GM12864 (cell line): ENCODE results near the gene RNF223.
"Not testable (repeated sequence)": the region's sequence is repeated elsewhere in the genome, so short reads cannot be mapped to it uniquely, and the experiment has no call there.

Experiments used
- DNase-seq: peaks from one replicate; pipeline ENCODE4 v3.0.0-alpha.2; 2011; ENCODE audit warnings: low read depth
- H3K4me3 ChIP-seq: 2 replicates; pipeline ENCODE4 v1.5.1; 2011; ENCODE audit warnings: mild to moderate bottlenecking, low read depth, low read length, control low read depth
- CTCF ChIP-seq: IDR thresholded peaks from 2 replicates; pipeline ENCODE4 v1.5.1; 2011; ENCODE audit warnings: low read depth, mild to moderate bottlenecking, moderate library complexity, low read length, control low read depth, inconsistent platforms; ENCODE audit errors: missing control alignments

RNF223 gene

GRCh38 chr1:1031659-1032235 is 42.4 kb downstream of the RNF223 start:
- DNase-seq, result no peak
- H3K4me3 ChIP-seq, result no peak overlapping the region
- no peak for TF ChIP-seq CTCF

DNA sequence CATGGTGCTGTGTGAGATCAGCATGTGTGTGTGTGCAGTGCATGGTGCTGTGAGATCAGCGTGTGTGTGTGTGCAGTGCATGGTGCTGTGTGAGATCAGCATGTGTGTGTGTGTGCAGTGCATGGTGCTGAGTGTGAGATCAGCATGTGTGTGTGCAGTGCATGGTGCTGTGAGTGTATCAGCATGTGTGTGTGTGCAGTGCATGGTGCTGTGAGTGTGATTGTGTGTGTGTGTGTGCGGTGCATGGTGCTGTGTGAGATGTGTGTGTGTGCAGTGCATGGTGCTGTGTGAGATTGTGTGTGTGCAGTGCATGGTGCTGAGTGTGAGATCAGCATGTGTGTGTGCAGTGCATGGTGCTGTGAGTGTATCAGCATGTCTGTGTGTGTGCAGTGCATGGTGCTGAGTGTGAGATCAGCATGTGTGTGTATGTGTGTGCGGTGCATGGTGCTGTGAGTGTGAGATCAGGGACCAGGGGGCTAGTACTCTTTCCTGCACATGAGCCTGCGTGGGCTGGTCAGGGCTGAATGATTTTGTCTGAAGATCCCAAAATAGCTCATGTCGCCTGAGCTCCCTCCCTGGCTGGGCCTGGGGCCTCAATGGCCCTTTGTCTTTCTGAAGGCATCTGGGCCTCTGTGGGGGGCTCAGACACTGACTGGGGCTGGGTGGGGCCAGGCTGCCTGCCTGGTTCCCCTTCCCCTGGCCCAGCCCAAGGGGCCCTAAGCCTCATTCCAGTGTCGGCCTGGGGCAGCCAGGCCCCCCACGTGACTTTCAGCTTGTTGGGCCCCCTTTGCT is 43.0 kb downstream of the RNF223 start:
- not testable (repeated sequence) for DNase-seq, H3K4me3 ChIP-seq

DNA sequence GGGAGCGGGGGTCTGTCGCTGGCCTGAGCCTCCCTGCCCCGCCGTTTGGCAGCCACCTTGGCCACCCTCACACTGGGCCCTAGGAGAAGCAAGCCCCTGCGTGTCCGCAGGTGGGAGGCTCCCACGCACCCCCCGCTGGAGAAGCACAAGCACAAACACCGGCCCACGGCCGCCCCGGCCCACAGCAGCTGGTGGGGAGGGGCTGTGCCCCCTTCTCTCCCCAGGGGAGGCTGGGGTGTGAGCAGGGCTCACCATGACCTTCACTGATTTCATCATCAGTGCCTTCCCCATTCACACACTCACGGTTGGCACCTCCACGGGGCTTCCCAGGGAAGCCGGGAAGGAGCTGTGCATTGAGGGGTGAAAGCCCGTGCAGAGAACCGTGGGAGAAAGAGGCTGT is 46.3 kb downstream of the RNF223 start:
- TF ChIP-seq CTCF, result no peak
- no peak for DNase-seq
- H3K4me3 ChIP-seq, result no peak overlapping the region

DNA sequence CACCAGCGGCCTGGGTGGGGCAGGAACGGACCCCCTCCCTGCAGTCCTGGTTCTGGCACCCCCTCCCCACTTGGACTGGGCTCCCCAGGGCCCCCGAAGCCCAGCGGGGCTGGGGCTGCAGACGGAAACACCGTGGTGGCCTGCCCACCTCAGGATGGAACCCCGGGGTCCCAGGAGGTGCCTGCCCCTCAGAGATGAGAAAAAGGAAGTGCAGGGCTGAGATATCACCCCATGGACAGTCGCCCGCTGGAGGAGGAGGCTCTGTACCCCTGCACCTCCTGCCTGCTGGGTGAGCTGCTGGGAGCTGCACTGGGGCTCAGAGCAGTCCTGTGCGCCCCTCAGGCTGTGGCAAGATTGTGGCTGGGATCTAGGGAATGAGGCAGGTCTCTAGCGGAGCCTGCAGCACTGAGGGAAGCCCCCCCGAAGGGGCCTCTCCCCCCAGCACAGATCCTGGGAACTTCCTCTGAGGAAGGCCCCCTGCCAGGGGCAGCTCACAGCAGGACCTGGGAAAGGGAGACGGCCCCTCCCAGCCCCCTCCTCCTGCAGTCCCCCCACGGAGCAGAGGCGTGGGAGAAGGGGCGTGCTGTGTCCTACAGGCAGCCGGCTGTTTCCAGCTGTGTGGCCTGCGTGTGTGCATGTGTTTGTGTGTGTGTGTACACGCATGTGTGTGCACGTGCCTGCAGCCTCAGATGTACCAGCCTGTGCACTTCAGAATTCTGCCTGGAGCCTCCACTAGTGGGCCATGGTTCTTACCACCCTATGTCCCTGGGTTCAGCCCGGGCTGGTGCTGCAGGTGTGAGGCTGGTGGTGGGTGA is 47.3 kb downstream of the RNF223 start:
- TF ChIP-seq CTCF, result no peak
- no peak for DNase-seq
- H3K4me3 ChIP-seq, result no peak overlapping the region

- H3K4me3 ChIP-seq, result no peak overlapping the region
- DNase-seq, result no peak
- TF ChIP-seq CTCF, result no peak
Observed at GRCh38 chr1:1025730-1026129, 48.4 kb downstream of the RNF223 start.

DNA sequence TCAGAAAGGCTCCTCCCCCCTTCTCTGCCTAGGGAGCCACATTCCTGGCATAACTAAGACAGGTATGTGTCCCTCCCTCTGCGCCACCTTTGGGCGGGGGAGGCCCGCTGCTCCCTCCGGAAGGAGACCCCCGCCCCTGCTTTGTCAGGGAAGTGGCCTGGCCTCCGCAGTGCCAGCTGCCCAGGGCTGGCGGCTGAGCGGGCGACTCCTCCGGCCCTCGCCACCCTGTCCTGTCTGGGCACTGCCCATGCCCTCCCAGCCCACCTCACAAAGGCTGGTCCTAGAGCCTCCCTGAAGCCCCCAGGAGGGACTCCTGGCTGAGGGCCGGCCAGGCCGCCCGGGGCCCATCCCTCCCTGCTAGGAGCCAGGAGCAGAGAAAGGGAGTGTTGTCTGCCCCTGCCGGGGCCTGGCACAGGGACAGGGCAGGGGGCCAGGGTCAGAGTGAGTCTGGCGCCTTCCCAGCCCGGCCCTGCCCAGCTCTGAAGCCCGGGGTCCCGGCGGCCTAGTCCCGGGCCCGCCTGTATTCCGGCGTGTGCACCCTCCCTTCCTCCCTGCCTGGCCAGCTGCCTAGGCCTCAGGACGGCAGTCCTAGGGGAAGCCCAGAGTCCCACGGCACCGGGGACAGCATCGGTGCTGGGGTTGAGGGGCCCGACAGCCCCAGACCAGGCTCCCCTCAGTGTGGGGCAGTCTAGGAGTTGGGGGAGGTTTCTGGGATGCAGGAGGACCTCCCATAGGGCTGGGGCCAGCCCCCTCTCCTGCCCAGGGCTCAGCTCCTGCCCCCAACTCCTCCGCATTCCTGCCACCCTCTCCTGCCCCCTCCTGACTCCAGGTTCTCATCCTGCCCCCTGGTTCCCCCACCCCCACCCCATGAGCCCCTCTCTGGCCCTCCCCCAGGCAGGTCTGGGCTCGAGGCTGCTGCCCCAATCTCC is 49.1 kb downstream of the RNF223 start:
- TF ChIP-seq CTCF, result no peak
- DNase-seq, result no peak
- no peak overlapping the region for H3K4me3 ChIP-seq
